Mammary epithelial cell (primary cell): ENCODE data around the gene CFTR.

Source experiments
- CTCF ChIP-seq, 2 donors: IDR thresholded peaks in 1 of 2; conservative IDR thresholded peaks in 1 of 2; 2 replicates each; pipeline ENCODE4 v1.5.1; 2011 to 2012; ENCODE audit warnings: inconsistent platforms in 2 of 2, low read length in 2 of 2, mild to moderate bottlenecking in 2 of 2, control low read depth in 1 of 2, low read depth in 1 of 2; ENCODE audit not compliant: insufficient read depth in 1 of 2; ENCODE audit errors: extremely low read depth in 1 of 2
- EZH2 ChIP-seq: IDR thresholded peaks from 2 replicates; pipeline ENCODE4 v1.6.1; 2012; ENCODE audit warnings: low read length, inconsistent platforms, borderline replicate concordance

GRCh38 chr7:117669818-117670217, 190.0 kb downstream of the CFTR start:
- TF ChIP-seq CTCF (conservative IDR thresholded peaks at IDR 0.05 in 1 of 2, IDR thresholded peaks at IDR 0.05 in 1 of 2; ENCODE audit: extremely low read depth in 1 of 2, insufficient read depth in 1 of 2, low read depth in 1 of 2, low read length in 2 of 2) (no peak), EZH2 (no peak)
